Endothelial cell of umbilical vein (primary cell): ENCODE results near the gene SLC7A4. TPM values are rescaled to one million over a fixed set of nuclear protein-coding genes. Genes with fewer than 3 reads are reported as not detected.

Source experiments
- BruUV-seq: library from RNA; stranded (reverse); fragments of 400-500 nt; replicated peaks from 2 replicates; lab custom pipeline; 2021; lab: Mats Ljungman, UMichigan
- CTCF ChIA-PET: fragments of 300-600, 350-600 bp; sonication (Branson Sonifier 250); formaldehyde crosslinking; loops from one replicate; lab custom pipeline; 2021; ENCODE audit warnings: antibody characterized with exemption, inconsistent platforms; lab: Charles Lee
- POLR2A ChIA-PET: fragments of 300-600, 350-600 bp; sonication (Branson Sonifier 250); formaldehyde crosslinking; loops from one replicate; lab custom pipeline; 2021; ENCODE audit warnings: antibody characterized with exemption, inconsistent platforms; lab: Charles Lee
- DNase-seq: peaks from one replicate; pipeline ENCODE4 v3.0.0-alpha.2; 2011; ENCODE audit warnings: low read depth, low spot score
- FAIRE-seq: peaks from 2 replicates; lab custom pipeline; 2011; peaks lifted over from hg19 to GRCh38; lab: Jason Lieb, UNC
- H2AFZ ChIP-seq: 2 replicates; pipeline ENCODE4 v1.6.0; 2012; ENCODE audit warnings: low read depth, low read length, control low read depth, inconsistent platforms
- H3K27ac ChIP-seq: 2 replicates; pipeline ENCODE4 v1.5.1; 2011; ENCODE audit warnings: low read depth, mild to moderate bottlenecking, control low read depth, low read length, moderate library complexity; ENCODE audit not compliant: insufficient read depth
- H3K27me3 ChIP-seq, 2 experiments: 2 replicates each; pipeline versions ENCODE4 v1.6.0 to v1.6.1; 2011; ENCODE audit warnings: low read length in 2 of 2, mixed read lengths in 1 of 2; ENCODE audit not compliant: control insufficient read depth in 2 of 2, insufficient read depth in 2 of 2
- H3K36me3 ChIP-seq, 2 experiments: 2 replicates in 1 of 2; 3 replicates in 1 of 2; pipeline ENCODE4 v1.5.1; 2011; ENCODE audit warnings: low read length in 2 of 2, mild to moderate bottlenecking in 1 of 2, moderate library complexity in 1 of 2; ENCODE audit not compliant: control insufficient read depth in 2 of 2, insufficient read depth in 2 of 2; ENCODE audit errors: extremely low read depth in 1 of 2
- H3K4me1 ChIP-seq: 3 replicates; pipeline ENCODE4 v1.5.1; 2011; ENCODE audit warnings: mild to moderate bottlenecking, low read length; ENCODE audit not compliant: control insufficient read depth, insufficient read depth; ENCODE audit errors: extremely low read depth
- H3K4me2 ChIP-seq: 2 replicates; pipeline ENCODE4 v1.6.1; 2011; ENCODE audit warnings: low read length, control low read depth, mixed read lengths; ENCODE audit not compliant: insufficient read depth
- H3K4me3 ChIP-seq, 3 experiments: fragments of 200-600 bp in 1 of 3; sonication (generic), shearing (Covaris generic) in 1 of 3; replicated peaks in 1 of 3; 2 replicates each; pipeline ENCODE4 v1.5.1; 2011 to 2016; ENCODE audit warnings: control low read depth in 3 of 3, low read length in 3 of 3, mild to moderate bottlenecking in 2 of 3, inconsistent platforms in 1 of 3, low read depth in 1 of 3, moderate library complexity in 1 of 3; ENCODE audit not compliant: insufficient read depth in 1 of 3
- H3K79me2 ChIP-seq: 2 replicates; pipeline ENCODE4 v1.6.0; 2012; ENCODE audit warnings: low read length, inconsistent platforms; ENCODE audit not compliant: control insufficient read depth, insufficient read depth
- H3K9ac ChIP-seq: replicated peaks from 2 replicates; pipeline ENCODE3; 2011; ENCODE audit warnings: low read length, control low read depth; ENCODE audit not compliant: insufficient read depth; ENCODE audit errors: extremely low read depth
- H3K9me1 ChIP-seq: replicated peaks from 3 replicates; pipeline ENCODE4 v1.6.0; 2011; ENCODE audit warnings: mild to moderate bottlenecking, low read length; ENCODE audit not compliant: control insufficient read depth, insufficient read depth; ENCODE audit errors: extremely low read depth
- H3K9me3 ChIP-seq: replicated peaks from 2 replicates; pipeline ENCODE4 v1.5.1; 2012; ENCODE audit warnings: low read length, inconsistent platforms; ENCODE audit not compliant: control insufficient read depth, insufficient read depth
- H4K20me1 ChIP-seq: replicated peaks from 2 replicates; pipeline ENCODE3; 2011; ENCODE audit warnings: mild to moderate bottlenecking, low read length; ENCODE audit not compliant: control insufficient read depth, insufficient read depth; ENCODE audit errors: extremely low read depth
- CTCF ChIP-seq, 2 donors: IDR thresholded peaks; 1 replicate in 1 of 2; 2 replicates in 1 of 2; pipeline ENCODE4 v1.5.1; 2011; ENCODE audit warnings: low read length in 2 of 2, mild to moderate bottlenecking in 2 of 2, moderate library complexity in 2 of 2, control low read depth in 1 of 2, inconsistent platforms in 1 of 2, low read depth in 1 of 2; ENCODE audit not compliant: insufficient read depth in 1 of 2; ENCODE audit errors: extremely low read depth in 1 of 2
- EZH2 ChIP-seq: IDR thresholded peaks from 2 replicates; pipeline ENCODE4 v1.6.1; 2012; ENCODE audit warnings: borderline replicate concordance, low read depth, mild to moderate bottlenecking, moderate library complexity, low read length, inconsistent platforms; ENCODE audit not compliant: severe bottlenecking
- FOS ChIP-seq: IDR thresholded peaks from 2 replicates; pipeline ENCODE4 v1.6.1; 2011; ENCODE audit warnings: mild to moderate bottlenecking, low read length, moderate library complexity, borderline replicate concordance; ENCODE audit not compliant: insufficient read depth
- GATA2 ChIP-seq: IDR thresholded peaks from 2 replicates; pipeline ENCODE4 v1.7.0; 2011; ENCODE audit warnings: low read depth, mild to moderate bottlenecking, moderate library complexity, mixed read lengths, low read length; ENCODE audit not compliant: insufficient read length, insufficient read depth
- JUN ChIP-seq: IDR thresholded peaks from 2 replicates; pipeline ENCODE4 v1.6.1; 2011; ENCODE audit warnings: borderline replicate concordance, low read depth; ENCODE audit not compliant: insufficient read length, insufficient read depth
- MAX ChIP-seq: IDR thresholded peaks from 2 replicates; pipeline ENCODE4 v1.6.1; 2011; ENCODE audit not compliant: insufficient read depth, insufficient read length
- MYC ChIP-seq: IDR thresholded peaks from one replicate; pipeline ENCODE4 v1.6.1; 2011; ENCODE audit warnings: mild to moderate bottlenecking, low read depth, low read length
- POLR2A ChIP-seq: IDR thresholded peaks from 2 replicates; pipeline ENCODE4 v1.6.1; 2012; ENCODE audit warnings: low read depth, mild to moderate bottlenecking, control low read depth, low read length
- POLR2AphosphoS5 ChIP-seq: IDR thresholded peaks from 2 replicates; pipeline ENCODE4 v1.6.1; 2012; ENCODE audit warnings: low read depth, mild to moderate bottlenecking, control low read depth, low read length, moderate library complexity; ENCODE audit not compliant: insufficient read depth
- dilution Hi-C: fragments of 300-500 bp; cut with MboI; formaldehyde crosslinking; loops from one replicate; pipeline ENCODE4 v1.15.0; 2019; ENCODE audit warnings: low sequenced_read_pairs; ENCODE audit not compliant: extremely low pct_ligation_motif_present
- intact Hi-C: fragments of 100-400 bp; cut with micrococcal nuclease; formaldehyde crosslinking; loops from one replicate; pipeline ENCODE4 v1.10.0; 2022
- polyA plus RNA-seq, 4 experiments: library from polyadenylated mRNA; depleted of rRNA in 3 of 4; stranded (reverse) in 3 of 4; unstranded in 1 of 4; fragments of >200 nt; gene quantifications; 2 replicates each; pipeline versions ENCODE4 v1.2.1 to v1.2.3, GENCODE V29; 2011 to 2012; ENCODE audit warnings: missing spikeins in 1 of 4
- total RNA-seq: library from RNA; stranded (reverse); gene quantifications from 2 replicates; pipeline ENCODE4 v1.2.3, GENCODE V29; 2021

SLC7A4 gene
- total and polyA plus RNA-seq, 2 donors (not counting 3 experiments of a cell fraction or from before 2014, with no cell fraction given), result not detected

GRCh38 chr22:21032868-21033688 lies 717 bp upstream of the SLC7A4 start:
- ChIA-PET CTCF (no interaction called here), POLR2A (no interaction called here)
- no peak for FAIRE-seq
- Histone ChIP-seq H3K27ac (no peak overlapping the region), H3K79me2 (no peaks in the 10 kb centered on the region), H4K20me1 (no peaks in the 10 kb centered on the region), H2AFZ (no peak overlapping the region), H3K27me3 (peaks cover 27 to 29% of the 10 kb centered on the region in 2 experiments), H3K9me1 (no peaks in the 10 kb centered on the region), H3K4me1 (no peaks in the 10 kb centered on the region), H3K9me3 (no peaks in the 10 kb centered on the region), H3K9ac (no peak overlapping the region), H3K36me3 (no peaks in the 10 kb centered on the region), H3K4me2 (no peak overlapping the region), H3K4me3 (no peak overlapping the region)
- intact Hi-C loops, result no loop called here
- dilution Hi-C loops, result no loop called here
- TF ChIP-seq FOS (no peak), POLR2AphosphoS5 (no peak), MAX (no peak), POLR2A (no peak), JUN (no peak), EZH2 (no peak), CTCF (IDR thresholded peaks at IDR 0.05; ENCODE audit: extremely low read depth in 1 of 2, insufficient read depth in 1 of 2, low read depth in 1 of 2, low read length in 2 of 2) (no peak), MYC (no peak), GATA2 (no peak)
- DNase-seq, result no peak
- no TSS peak for BruUV-seq
